PFSK-1 (cell line): ENCODE data around the gene ARHGEF16.

Source experiments
- FOXP2 ChIP-seq: optimal IDR thresholded peaks from 2 replicates; pipeline ENCODE3; 2011; ENCODE audit warnings: borderline replicate concordance, control low read depth, inconsistent platforms; ENCODE audit not compliant: insufficient read depth; ENCODE audit errors: extremely low read length, extremely low read depth
- POLR2AphosphoS5 ChIP-seq: IDR thresholded peaks from 2 replicates; pipeline ENCODE4 v1.6.1; 2012; ENCODE audit warnings: low read depth, mild to moderate bottlenecking, control low read depth, low read length, moderate library complexity
- TAF1 ChIP-seq: IDR thresholded peaks from 2 replicates; pipeline ENCODE4 v1.6.1; 2012; ENCODE audit warnings: low read length, control low read depth, borderline replicate concordance; ENCODE audit not compliant: insufficient read depth
- TF ChIP-seq, protein P1 (sequence below), 2 experiments: IDR thresholded peaks; 2 replicates each; pipeline versions ENCODE4 v1.6.1 to v1.8.0; 2011 to 2012; ENCODE audit warnings: low read depth in 2 of 2, low read length in 2 of 2, control low read depth in 1 of 2, inconsistent platforms in 1 of 2, mild to moderate bottlenecking in 1 of 2, moderate library complexity in 1 of 2; ENCODE audit not compliant: insufficient read depth in 1 of 2

DNA sequence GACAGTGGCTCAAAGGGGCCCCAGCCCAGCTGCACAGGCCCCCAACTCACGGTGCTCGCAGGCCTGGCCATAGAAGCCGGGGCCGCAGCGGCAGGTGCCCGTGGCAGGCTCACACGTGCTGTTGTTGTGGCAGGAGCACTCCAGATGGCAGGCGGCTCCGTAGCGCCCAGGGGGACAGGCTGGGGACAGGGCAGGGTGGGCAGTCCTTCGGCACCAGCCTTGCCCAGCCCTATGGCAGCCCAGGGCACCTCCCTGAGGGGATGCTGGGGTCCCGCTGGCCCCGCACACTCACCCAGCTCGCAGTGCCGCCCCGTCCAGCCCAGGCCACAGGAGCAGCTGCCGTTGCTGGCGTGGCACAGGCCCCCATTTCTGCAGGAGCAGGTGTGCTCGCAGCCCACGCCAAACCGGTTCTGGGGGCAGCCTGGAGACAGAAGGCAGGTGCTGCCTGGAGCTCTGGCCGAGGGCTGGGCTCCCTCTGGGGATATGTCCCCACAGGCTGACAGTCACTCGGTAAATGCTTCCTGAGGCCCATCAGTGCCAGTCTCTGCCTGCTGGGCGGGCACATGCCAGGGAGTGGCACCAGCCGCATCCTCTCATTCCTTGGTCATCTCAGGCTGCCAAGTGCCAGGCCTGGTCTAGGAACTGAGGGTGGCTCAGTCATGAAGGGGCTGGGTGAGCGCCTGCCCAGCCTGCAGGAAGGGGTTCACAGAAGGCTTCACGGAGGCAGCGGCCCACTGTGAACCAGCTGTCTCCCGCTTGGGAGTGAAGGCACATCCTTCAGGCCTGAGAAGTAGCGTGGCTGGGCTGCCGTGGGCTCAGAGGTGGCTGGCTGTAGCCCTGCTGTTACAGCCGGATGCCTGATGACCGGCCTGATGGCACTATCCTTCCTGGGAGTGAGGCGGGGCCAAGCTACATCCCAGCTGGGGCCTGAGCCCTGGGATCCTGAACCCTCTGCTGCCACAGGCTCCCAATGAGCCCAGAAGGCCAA lies 40.1 kb downstream of the ARHGEF16 start:
- TF ChIP-seq TAF1 = no peak
- TF ChIP-seq POLR2AphosphoS5 = no peak
- TF ChIP-seq, protein P1, sequence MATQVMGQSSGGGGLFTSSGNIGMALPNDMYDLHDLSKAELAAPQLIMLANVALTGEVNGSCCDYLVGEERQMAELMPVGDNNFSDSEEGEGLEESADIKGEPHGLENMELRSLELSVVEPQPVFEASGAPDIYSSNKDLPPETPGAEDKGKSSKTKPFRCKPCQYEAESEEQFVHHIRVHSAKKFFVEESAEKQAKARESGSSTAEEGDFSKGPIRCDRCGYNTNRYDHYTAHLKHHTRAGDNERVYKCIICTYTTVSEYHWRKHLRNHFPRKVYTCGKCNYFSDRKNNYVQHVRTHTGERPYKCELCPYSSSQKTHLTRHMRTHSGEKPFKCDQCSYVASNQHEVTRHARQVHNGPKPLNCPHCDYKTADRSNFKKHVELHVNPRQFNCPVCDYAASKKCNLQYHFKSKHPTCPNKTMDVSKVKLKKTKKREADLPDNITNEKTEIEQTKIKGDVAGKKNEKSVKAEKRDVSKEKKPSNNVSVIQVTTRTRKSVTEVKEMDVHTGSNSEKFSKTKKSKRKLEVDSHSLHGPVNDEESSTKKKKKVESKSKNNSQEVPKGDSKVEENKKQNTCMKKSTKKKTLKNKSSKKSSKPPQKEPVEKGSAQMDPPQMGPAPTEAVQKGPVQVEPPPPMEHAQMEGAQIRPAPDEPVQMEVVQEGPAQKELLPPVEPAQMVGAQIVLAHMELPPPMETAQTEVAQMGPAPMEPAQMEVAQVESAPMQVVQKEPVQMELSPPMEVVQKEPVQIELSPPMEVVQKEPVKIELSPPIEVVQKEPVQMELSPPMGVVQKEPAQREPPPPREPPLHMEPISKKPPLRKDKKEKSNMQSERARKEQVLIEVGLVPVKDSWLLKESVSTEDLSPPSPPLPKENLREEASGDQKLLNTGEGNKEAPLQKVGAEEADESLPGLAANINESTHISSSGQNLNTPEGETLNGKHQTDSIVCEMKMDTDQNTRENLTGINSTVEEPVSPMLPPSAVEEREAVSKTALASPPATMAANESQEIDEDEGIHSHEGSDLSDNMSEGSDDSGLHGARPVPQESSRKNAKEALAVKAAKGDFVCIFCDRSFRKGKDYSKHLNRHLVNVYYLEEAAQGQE (IDR thresholded peaks at IDR 0.05; ENCODE audit: insufficient read depth in 1 of 2, low read depth in 2 of 2, low read length in 2 of 2) = no peak
- TF ChIP-seq FOXP2 = no peak
